Measurements from ENCODE around the gene CDH22. TPM values are rescaled to one million over a fixed set of nuclear protein-coding genes. Genes with fewer than 3 reads are reported as not detected.

CDH22 gene
- total and polyA plus RNA-seq, 2 experiments from 2014 or later, result 0.08 to 0.10 TPM

DNA sequence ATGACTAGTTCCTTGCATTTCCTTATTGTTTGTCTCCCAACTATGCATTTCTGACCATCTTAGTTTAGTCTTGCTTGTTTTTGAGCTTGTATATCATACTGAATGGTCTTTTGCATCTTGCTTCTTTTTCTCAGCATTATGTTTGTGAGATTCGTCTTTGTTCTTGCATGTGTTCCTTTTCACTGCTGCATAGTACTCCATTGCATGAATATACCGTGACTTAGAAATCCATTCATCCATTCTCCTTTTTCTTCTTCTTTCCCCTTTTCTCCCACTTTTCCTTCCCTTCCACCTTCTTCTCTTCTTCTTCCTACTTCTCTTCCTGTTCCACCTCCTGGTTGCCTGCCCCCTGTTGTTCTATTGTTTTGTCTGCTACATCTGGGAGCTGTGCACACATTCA, 42.8 kb downstream of the CDH22 start:
- H3K9me3 Mint-ChIP-seq, result no peaks in the 10 kb centered on the region
- H3K36me3 Mint-ChIP-seq (ENCODE audit: low read depth), result no peaks in the 10 kb centered on the region
- DNase-seq (ENCODE audit: low spot score), result no peak
- no peak for ATAC-seq
- Histone ChIP-seq H3K79me2 (replicated peaks; ENCODE audit: insufficient read depth) (no peaks in the 10 kb centered on the region), H3K9me2 (ENCODE audit: insufficient read depth) (no peaks in the 10 kb centered on the region), H3F3A (replicated peaks; ENCODE audit: low read depth) (no peaks in the 10 kb centered on the region), H3K27ac (ENCODE audit: low read depth) (no peak overlapping the region), H3K27me3 (ENCODE audit: insufficient read depth) (no peaks in the 10 kb centered on the region), H3K4me1 (ENCODE audit: insufficient read depth) (no peaks in the 10 kb centered on the region), H3K4me3 (no peak overlapping the region), H2AFZ (no peak overlapping the region), H4K20me1 (replicated peaks; ENCODE audit: insufficient read depth) (no peaks in the 10 kb centered on the region), H3K36me3 (ENCODE audit: insufficient read depth) (no peaks in the 10 kb centered on the region), H3K4me2 (no peak overlapping the region)
- peaks cover 10% of the 10 kb centered on the region for H3K27me3 Mint-ChIP-seq (ENCODE audit: insufficient read depth, low read depth, poor library complexity)
- no peak overlapping the region; the same call in 2 of the 3 replicates for H3K4me3 Mint-ChIP-seq
- H3K27ac Mint-ChIP-seq, result no peak overlapping the region
- peaks cover 4% of the 10 kb centered on the region; the same call in 2 of the 3 replicates for H3K4me1 Mint-ChIP-seq
- TF ChIP-seq, protein P1, sequence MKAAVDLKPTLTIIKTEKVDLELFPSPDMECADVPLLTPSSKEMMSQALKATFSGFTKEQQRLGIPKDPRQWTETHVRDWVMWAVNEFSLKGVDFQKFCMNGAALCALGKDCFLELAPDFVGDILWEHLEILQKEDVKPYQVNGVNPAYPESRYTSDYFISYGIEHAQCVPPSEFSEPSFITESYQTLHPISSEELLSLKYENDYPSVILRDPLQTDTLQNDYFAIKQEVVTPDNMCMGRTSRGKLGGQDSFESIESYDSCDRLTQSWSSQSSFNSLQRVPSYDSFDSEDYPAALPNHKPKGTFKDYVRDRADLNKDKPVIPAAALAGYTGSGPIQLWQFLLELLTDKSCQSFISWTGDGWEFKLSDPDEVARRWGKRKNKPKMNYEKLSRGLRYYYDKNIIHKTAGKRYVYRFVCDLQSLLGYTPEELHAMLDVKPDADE (IDR thresholded peaks at IDR 0.05), result no peak
- TF ChIP-seq EZH2 (IDR thresholded peaks at IDR 0.05; ENCODE audit: low read depth, unreplicated experiment) (no peak), POLR2AphosphoS5 (IDR thresholded peaks at IDR 0.05; ENCODE audit: low read depth) (no peak), JUNB (IDR thresholded peaks at IDR 0.05; ENCODE audit: unreplicated experiment) (no peak), CREB1 (CRISPR knock-in tag; IDR thresholded peaks at IDR 0.05; ENCODE audit: low read depth) (no peak), STAT1 (IDR thresholded peaks at IDR 0.05; ENCODE audit: unreplicated experiment) (no peak), ZNF462 (CRISPR knock-in tag; IDR thresholded peaks at IDR 0.05) (no peak), ZNF114 (CRISPR knock-in tag; IDR thresholded peaks at IDR 0.05) (no peak), ZNF331 (CRISPR knock-in tag; IDR thresholded peaks at IDR 0.05; ENCODE audit: low read depth) (no peak), NANOG (IDR thresholded peaks at IDR 0.05; ENCODE audit: borderline replicate concordance) (no peak), EZH2phosphoT487 (IDR thresholded peaks at IDR 0.05; ENCODE audit: unreplicated experiment) (no peak)
- TF ChIP-seq, protein P2, sequence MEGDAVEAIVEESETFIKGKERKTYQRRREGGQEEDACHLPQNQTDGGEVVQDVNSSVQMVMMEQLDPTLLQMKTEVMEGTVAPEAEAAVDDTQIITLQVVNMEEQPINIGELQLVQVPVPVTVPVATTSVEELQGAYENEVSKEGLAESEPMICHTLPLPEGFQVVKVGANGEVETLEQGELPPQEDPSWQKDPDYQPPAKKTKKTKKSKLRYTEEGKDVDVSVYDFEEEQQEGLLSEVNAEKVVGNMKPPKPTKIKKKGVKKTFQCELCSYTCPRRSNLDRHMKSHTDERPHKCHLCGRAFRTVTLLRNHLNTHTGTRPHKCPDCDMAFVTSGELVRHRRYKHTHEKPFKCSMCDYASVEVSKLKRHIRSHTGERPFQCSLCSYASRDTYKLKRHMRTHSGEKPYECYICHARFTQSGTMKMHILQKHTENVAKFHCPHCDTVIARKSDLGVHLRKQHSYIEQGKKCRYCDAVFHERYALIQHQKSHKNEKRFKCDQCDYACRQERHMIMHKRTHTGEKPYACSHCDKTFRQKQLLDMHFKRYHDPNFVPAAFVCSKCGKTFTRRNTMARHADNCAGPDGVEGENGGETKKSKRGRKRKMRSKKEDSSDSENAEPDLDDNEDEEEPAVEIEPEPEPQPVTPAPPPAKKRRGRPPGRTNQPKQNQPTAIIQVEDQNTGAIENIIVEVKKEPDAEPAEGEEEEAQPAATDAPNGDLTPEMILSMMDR (conservative IDR thresholded peaks at IDR 0.05; ENCODE audit: low read depth in 2 of 2), result no peak
- TF ChIP-seq, protein P3, sequence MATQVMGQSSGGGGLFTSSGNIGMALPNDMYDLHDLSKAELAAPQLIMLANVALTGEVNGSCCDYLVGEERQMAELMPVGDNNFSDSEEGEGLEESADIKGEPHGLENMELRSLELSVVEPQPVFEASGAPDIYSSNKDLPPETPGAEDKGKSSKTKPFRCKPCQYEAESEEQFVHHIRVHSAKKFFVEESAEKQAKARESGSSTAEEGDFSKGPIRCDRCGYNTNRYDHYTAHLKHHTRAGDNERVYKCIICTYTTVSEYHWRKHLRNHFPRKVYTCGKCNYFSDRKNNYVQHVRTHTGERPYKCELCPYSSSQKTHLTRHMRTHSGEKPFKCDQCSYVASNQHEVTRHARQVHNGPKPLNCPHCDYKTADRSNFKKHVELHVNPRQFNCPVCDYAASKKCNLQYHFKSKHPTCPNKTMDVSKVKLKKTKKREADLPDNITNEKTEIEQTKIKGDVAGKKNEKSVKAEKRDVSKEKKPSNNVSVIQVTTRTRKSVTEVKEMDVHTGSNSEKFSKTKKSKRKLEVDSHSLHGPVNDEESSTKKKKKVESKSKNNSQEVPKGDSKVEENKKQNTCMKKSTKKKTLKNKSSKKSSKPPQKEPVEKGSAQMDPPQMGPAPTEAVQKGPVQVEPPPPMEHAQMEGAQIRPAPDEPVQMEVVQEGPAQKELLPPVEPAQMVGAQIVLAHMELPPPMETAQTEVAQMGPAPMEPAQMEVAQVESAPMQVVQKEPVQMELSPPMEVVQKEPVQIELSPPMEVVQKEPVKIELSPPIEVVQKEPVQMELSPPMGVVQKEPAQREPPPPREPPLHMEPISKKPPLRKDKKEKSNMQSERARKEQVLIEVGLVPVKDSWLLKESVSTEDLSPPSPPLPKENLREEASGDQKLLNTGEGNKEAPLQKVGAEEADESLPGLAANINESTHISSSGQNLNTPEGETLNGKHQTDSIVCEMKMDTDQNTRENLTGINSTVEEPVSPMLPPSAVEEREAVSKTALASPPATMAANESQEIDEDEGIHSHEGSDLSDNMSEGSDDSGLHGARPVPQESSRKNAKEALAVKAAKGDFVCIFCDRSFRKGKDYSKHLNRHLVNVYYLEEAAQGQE (IDR thresholded peaks at IDR 0.05; ENCODE audit: unreplicated experiment), result no peak

Data from GM23338 (cell line).